ENCODE results near the gene CRADD. TPM values are rescaled to one million over a fixed set of nuclear protein-coding genes. Genes with fewer than 3 reads are reported as not detected.
"Not testable (repeated sequence)": the region's sequence is repeated elsewhere in the genome, so short reads cannot be mapped to it uniquely, and the experiment has no call there.

CRADD gene
- total RNA-seq, 4 donors from 2014 or later, result 29.3 to 61.7 (median 46.5) TPM

- 97% methylated on average over 4 of the region's 4 CpGs for WGBS
- Histone ChIP-seq H3K36me3 (no peaks in the 10 kb centered on the region), H3K4me1 (no peaks in the 10 kb centered on the region), H3K9me3 (no peaks in the 10 kb centered on the region), H3K27me3 (no peaks in the 10 kb centered on the region), H3K4me3 (no peak overlapping the region), H3K27ac (no peak overlapping the region)
- no peak for TF ChIP-seq POLR2AphosphoS5 (IDR thresholded peaks at IDR 0.05)
- no peak for TF ChIP-seq POLR2A (IDR thresholded peaks at IDR 0.05)
- TF ChIP-seq CTCF (IDR thresholded peaks at IDR 0.05), result no peak
- no peak for TF ChIP-seq EP300 (IDR thresholded peaks at IDR 0.05)
- no peak for DNase-seq (ENCODE audit: low spot score in 2 of 2)
Measured at GRCh38 chr12:93918900-93919299, 241.7 kb downstream of the CRADD start.

GRCh38 chr12:93921521-93921920 is 244.3 kb downstream of the CRADD start:
- Histone ChIP-seq H3K4me1 (no peaks in the 10 kb centered on the region), H3K4me3 (no peak overlapping the region), H3K9me3 (no peaks in the 10 kb centered on the region), H3K36me3 (no peaks in the 10 kb centered on the region), H3K27ac (no peak overlapping the region), H3K27me3 (no peaks in the 10 kb centered on the region)
- WGBS, result 81% methylated on average over 3 of the region's 3 CpGs
- no peak for DNase-seq (ENCODE audit: low spot score in 2 of 2)
- TF ChIP-seq POLR2AphosphoS5 (IDR thresholded peaks at IDR 0.05), result no peak
- no peak for TF ChIP-seq POLR2A (IDR thresholded peaks at IDR 0.05)
- no peak for TF ChIP-seq CTCF (IDR thresholded peaks at IDR 0.05)
- TF ChIP-seq EP300 (IDR thresholded peaks at IDR 0.05), result no peak

GRCh38 chr12:93922583-93923006 is 245.4 kb downstream of the CRADD start:
- 42% methylated on average over 5 of the region's 5 CpGs for WGBS
- no peaks in the 10 kb centered on the region for H3K27me3 ChIP-seq
- no peaks in the 10 kb centered on the region for H3K9me3 ChIP-seq
- no peak overlapping the region for H3K27ac ChIP-seq
- no peak for DNase-seq (ENCODE audit: low spot score in 2 of 2)
- TF ChIP-seq POLR2A (IDR thresholded peaks at IDR 0.05) (no peak), POLR2AphosphoS5 (IDR thresholded peaks at IDR 0.05) (no peak)
- H3K4me3 ChIP-seq, result no peak overlapping the region
- H3K4me1 ChIP-seq, result no peaks in the 10 kb centered on the region
- no peaks in the 10 kb centered on the region for H3K36me3 ChIP-seq

- Histone ChIP-seq H3K27me3 (no peaks in the 10 kb centered on the region), H3K9me3 (no peaks in the 10 kb centered on the region)
- no peak for TF ChIP-seq CTCF (IDR thresholded peaks at IDR 0.05)
- no peak for TF ChIP-seq POLR2A (IDR thresholded peaks at IDR 0.05)
- no peak for TF ChIP-seq POLR2AphosphoS5 (IDR thresholded peaks at IDR 0.05)
- no peak for TF ChIP-seq EP300 (IDR thresholded peaks at IDR 0.05)
Measured at GRCh38 chr12:93924367-93924766, 247.2 kb downstream of the CRADD start.

GRCh38 chr12:93925585-93926205 is 248.5 kb downstream of the CRADD start:
- no peaks in the 10 kb centered on the region for H3K27me3 ChIP-seq
- no peaks in the 10 kb centered on the region for H3K9me3 ChIP-seq
- H3K36me3 ChIP-seq, result no peaks in the 10 kb centered on the region
- no peak for TF ChIP-seq EP300 (IDR thresholded peaks at IDR 0.05)
- no peak for TF ChIP-seq CTCF (IDR thresholded peaks at IDR 0.05)
- no peak for TF ChIP-seq POLR2AphosphoS5 (IDR thresholded peaks at IDR 0.05)
- no peak for TF ChIP-seq POLR2A (IDR thresholded peaks at IDR 0.05)
- H3K27ac ChIP-seq, result no peak overlapping the region
- no peak overlapping the region for H3K4me3 ChIP-seq
- DNase-seq (ENCODE audit: low spot score in 2 of 2), result no peak
- H3K4me1 ChIP-seq, result no peaks in the 10 kb centered on the region
- 87% methylated on average over 3 of the region's 3 CpGs for WGBS

More at GRCh38 chr12:93924367-93924766, 247.2 kb downstream of the CRADD start:
- Histone ChIP-seq H3K4me3 (no peak overlapping the region), H3K4me1 (no peaks in the 10 kb centered on the region), H3K36me3 (no peaks in the 10 kb centered on the region), H3K27ac (no peak overlapping the region)
- DNase-seq (ENCODE audit: low spot score in 2 of 2), result no peak

GRCh38 chr12:93926237-93926636 is 249.1 kb downstream of the CRADD start:
- 94% methylated on average over 4 of the region's 4 CpGs for WGBS
- DNase-seq (ENCODE audit: low spot score in 2 of 2), result no peak
- H3K9me3 ChIP-seq, result no peaks in the 10 kb centered on the region
- H3K4me3 ChIP-seq, result no peak overlapping the region
- TF ChIP-seq POLR2AphosphoS5 (IDR thresholded peaks at IDR 0.05), result no peak
- no peak overlapping the region for H3K27ac ChIP-seq
- H3K36me3 ChIP-seq, result no peaks in the 10 kb centered on the region
- no peaks in the 10 kb centered on the region for H3K4me1 ChIP-seq
- no peaks in the 10 kb centered on the region for H3K27me3 ChIP-seq

GRCh38 chr12:93929081-93929480 is 251.9 kb downstream of the CRADD start:
- not testable (repeated sequence) for H3K4me3 ChIP-seq; H3K36me3 ChIP-seq; DNase-seq (ENCODE audit: low spot score in 2 of 2); H3K27ac ChIP-seq; H3K9me3 ChIP-seq; H3K4me1 ChIP-seq; H3K27me3 ChIP-seq
- 89% methylated on average over 4 of the region's 4 CpGs for WGBS

Measured in suprapubic skin (tissue), 4 donors.